RWPE1 (cell line): Measurements from ENCODE around the gene KRAS.

Experiments
- CTCF ChIA-PET: fragments of 350-600 bp; sonication (Branson Sonifier 250); formaldehyde crosslinking; extraction: SDS; loops from one replicate; lab custom pipeline; 2021; lab: Yijun Ruan, JAX
- POLR2A ChIA-PET: fragments of 400-600 bp; formaldehyde crosslinking; extraction: SDS; loops from one replicate; lab custom pipeline; 2020; ENCODE audit warnings: antibody characterized with exemption; ENCODE audit not compliant: low non-redundant PET; lab: Yijun Ruan, JAX
- DNase-seq: peaks from one replicate; pipeline ENCODE4 v3.0.0; 2012; ENCODE audit warnings: low spot score
- H3K27ac ChIP-seq: fragments of 450-650 bp; 2 replicates; pipeline ENCODE4 v1.5.1; 2017
- TF ChIP-seq, protein P1 (sequence below): fragments of 450-650 bp; conservative IDR thresholded peaks from 2 replicates; pipeline ENCODE4 v1.5.1; 2017; ENCODE audit warnings: low read depth, mild to moderate bottlenecking

The KRAS gene

DNA sequence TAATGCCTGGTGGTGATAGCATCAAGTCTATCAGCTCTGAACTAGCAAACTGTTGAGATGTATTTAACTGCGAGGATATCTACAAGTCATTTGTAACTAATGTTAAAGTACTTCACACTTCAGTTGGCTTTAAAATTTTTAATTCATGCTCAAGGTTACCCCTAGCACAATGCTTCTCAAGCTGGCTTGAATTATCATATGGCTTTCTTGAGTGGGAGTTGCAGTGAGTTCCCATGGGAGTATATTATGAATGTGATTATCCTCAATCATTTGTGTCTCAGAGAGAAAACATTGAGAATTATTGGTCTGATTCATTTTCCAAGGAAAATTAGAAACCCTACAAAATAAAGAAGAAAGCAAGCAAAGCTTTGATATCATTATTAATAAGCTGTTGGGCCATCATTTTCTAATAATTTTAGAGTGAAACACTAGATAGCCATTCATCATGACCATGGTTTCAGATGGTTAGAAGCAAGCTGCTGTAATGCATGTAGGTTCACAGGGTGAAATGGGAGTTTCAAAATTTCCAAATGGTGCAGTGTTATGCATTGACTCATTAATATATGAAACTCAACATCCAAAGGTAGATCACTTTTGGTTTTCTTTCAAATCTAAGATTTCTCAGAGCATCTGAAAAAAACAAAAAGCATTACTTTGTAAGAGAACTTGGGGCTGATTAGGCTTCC, 11.8 kb upstream of the KRAS start:
- DNase-seq, result no peak
- CTCF ChIA-PET, result no interaction called here
- POLR2A ChIA-PET, result no interaction called here
- TF ChIP-seq, protein P1, sequence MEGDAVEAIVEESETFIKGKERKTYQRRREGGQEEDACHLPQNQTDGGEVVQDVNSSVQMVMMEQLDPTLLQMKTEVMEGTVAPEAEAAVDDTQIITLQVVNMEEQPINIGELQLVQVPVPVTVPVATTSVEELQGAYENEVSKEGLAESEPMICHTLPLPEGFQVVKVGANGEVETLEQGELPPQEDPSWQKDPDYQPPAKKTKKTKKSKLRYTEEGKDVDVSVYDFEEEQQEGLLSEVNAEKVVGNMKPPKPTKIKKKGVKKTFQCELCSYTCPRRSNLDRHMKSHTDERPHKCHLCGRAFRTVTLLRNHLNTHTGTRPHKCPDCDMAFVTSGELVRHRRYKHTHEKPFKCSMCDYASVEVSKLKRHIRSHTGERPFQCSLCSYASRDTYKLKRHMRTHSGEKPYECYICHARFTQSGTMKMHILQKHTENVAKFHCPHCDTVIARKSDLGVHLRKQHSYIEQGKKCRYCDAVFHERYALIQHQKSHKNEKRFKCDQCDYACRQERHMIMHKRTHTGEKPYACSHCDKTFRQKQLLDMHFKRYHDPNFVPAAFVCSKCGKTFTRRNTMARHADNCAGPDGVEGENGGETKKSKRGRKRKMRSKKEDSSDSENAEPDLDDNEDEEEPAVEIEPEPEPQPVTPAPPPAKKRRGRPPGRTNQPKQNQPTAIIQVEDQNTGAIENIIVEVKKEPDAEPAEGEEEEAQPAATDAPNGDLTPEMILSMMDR, result no peak
- H3K27ac ChIP-seq, result no peak overlapping the region

DNA sequence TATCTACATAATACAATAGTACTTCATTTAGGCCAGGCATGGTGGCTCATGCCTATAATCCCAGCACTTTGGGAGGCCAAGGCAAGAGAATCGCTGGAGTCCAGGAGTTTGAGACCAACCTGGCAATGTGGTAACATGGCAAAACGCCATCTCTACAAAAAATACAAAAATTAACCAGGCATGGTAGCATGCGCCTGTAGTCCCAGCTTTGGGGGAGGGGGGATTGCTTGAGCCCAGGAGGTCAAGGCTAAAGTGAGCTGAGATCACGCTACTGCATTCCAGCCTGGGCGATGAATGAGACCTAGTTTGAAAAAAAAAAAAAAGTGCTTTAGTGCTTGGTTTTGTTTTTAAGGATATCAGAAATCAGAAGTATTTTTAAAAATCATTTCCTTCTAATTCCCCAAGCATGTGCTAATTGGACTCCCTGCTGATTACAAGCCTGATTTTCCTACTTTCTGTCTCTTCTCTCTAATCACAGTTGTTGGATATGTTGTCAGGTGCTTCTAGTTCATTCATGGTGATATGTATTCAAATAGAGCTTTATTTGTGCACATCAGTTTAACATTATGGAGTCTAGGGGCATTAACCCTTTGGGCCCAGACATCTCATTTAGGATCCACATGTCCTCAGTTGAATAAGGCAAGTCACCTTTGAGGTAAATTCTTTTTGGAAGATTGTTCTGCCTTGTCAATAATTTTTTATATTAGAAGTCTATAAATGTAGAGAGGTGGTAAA, 7.0 kb upstream of the KRAS start:
- DNase-seq, result no peak
- H3K27ac ChIP-seq, result no peak overlapping the region
- ChIA-PET POLR2A (no interaction called here), CTCF (interaction anchor here (0.6 to 0.7 kb wide), 2 partner anchors 12 to 79 kb away, joined by 3 to 4 read pairs; no protein-coding TSS in a partner anchor)
- TF ChIP-seq, protein P1, result no peak

DNA sequence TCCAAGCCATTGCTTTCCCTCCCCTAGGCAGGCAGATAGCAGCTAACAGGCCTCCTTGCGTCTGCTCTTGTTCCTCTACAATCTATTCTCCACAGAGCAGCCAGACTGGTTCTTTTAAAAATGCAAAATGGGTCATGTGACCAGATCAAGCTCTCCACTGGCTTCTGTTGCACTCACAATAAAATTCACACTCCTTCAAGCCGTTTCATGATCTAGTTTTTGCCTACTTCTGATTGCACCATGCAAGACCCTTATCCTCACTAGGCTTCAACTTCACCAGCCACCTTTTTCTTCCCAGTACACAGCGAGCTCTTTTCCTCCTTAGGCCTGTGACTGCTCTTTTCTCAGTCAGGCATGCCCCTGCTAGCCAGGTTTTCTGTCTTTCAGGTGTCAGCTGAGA, 6.1 kb upstream of the KRAS start:
- no peak overlapping the region for H3K27ac ChIP-seq
- TF ChIP-seq, protein P1, result no peak
- POLR2A ChIA-PET, result no interaction called here
- DNase-seq, result no peak
- CTCF ChIA-PET, result interaction anchor here (1.6 kb wide), 1 partner anchor 131 kb away, joined by 5 read pairs; no protein-coding TSS in a partner anchor

DNA sequence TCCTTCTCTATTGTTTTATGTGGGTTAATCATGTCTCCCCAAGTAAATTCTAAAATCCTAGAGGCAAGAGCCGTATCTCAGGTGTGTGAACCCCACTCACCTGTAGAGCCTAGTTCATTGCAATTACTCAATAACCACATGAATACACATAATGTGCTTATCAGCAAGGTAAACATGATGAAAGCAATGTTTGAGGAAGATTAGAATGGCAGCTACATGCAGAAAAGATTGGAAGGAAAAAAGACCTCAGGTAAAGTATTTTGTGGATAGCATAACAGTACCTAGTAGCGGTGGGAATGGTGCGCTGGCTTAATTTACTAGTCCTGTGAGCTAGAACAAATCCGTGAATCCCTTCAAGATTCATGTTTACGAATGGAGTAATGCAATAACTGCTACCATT, 5.3 kb upstream of the KRAS start:
- H3K27ac ChIP-seq, result no peak overlapping the region
- no peak for DNase-seq
- ChIA-PET CTCF (interaction anchor here (1.6 kb wide), 1 partner anchor 131 kb away, joined by 5 read pairs; no protein-coding TSS in a partner anchor), POLR2A (no interaction called here)
- TF ChIP-seq, protein P1, result no peak

DNA sequence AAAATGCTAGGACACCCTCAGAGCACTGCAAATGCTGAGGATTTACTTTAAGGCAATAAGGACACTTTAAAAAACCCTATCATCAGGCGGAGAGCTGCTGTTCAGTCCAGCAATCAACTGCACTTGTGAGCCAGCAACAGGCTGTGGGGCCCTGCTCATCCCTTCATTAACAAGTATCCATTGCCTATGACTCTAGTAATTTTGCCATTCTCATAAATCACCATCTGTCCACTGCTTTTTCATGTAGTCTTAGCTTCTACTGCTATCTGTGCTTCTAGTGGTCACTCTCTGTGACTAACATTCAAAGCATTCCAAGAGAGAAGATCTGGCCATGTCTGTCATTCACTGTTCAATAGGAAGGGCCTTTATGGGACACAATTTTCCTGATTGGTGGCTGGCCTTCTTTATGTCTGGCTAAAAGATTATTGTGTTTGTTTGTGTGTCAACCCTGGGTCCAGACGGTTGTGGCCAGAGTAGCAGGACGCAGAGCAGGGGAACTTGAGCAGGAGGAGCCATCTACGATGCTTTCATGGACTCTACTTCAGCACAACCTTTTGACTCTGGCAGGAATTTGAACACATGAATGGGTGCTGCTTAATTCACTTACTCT, 3.6 kb upstream of the KRAS start:
- no peak for DNase-seq
- POLR2A ChIA-PET, result no interaction called here
- CTCF ChIA-PET, result interaction anchor here (0.6 kb wide), 1 partner anchor 47 kb away, joined by 6 read pairs; no protein-coding TSS in a partner anchor

More for the DNA sequence above, 3.6 kb upstream of the KRAS start:
- TF ChIP-seq, protein P1, result no peak
- no peak overlapping the region for H3K27ac ChIP-seq
